ENCODE data around the gene VMP1. TPM values are rescaled to one million over a fixed set of nuclear protein-coding genes. Genes with fewer than 3 reads are reported as not detected.

The VMP1 gene
- total RNA-seq, 1 donor from 2014 or later, result 314 TPM

DNA sequence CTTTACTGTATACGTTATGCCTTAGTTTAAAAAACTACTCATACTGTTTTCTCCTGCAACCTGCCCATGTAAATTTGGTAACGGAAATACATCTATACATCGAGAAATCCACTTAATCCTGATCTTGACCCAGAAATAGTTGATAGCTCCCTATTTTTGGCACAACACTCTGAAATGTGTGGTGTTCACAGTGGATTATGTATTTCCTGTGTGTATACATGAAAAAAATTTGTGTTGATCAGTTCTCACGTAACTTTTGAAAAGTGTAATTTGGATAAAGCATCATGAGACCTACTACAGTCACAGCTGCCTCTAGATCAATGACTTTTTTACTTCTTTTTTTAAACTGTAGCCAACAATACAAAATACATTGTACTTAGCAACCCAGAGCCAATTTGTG is 90.7 kb downstream of the VMP1 start:
- no peaks in the 10 kb centered on the region for H3K4me1 ChIP-seq (ENCODE audit: insufficient read depth, low read length)
- no peak for FAIRE-seq
- H3K27ac ChIP-seq (ENCODE audit: low read depth, low read length), result no peak overlapping the region
- no peak overlapping the region for H3K4me2 ChIP-seq (ENCODE audit: low read length)
- H3K4me3 ChIP-seq (ENCODE audit: insufficient read depth, low read depth, low read length), result no peak overlapping the region
- H3K36me3 ChIP-seq (ENCODE audit: insufficient read depth, low read length), result peaks cover 2% of the 10 kb centered on the region
- no peak for DNase-seq (ENCODE audit: low read depth)
- H3K9me3 Mint-ChIP-seq (ENCODE audit: unreplicated experiment), result no peaks in the 10 kb centered on the region
- H3K79me2 ChIP-seq (ENCODE audit: insufficient read depth, low read length), result no peaks in the 10 kb centered on the region
- H3K4me1 Mint-ChIP-seq (ENCODE audit: low read depth, unreplicated experiment), result peaks cover 6% of the 10 kb centered on the region
- no peak overlapping the region for H2AFZ ChIP-seq (ENCODE audit: low read depth, low read length)
- no peaks in the 10 kb centered on the region for H3K27me3 ChIP-seq (ENCODE audit: insufficient read depth, low read length)
- no peak overlapping the region for H3K27ac Mint-ChIP-seq (ENCODE audit: unreplicated experiment)
- peaks cover 6% of the 10 kb centered on the region for H3K36me3 Mint-ChIP-seq (ENCODE audit: low read depth, unreplicated experiment)
- TF ChIP-seq EZH2 (IDR thresholded peaks at IDR 0.05; ENCODE audit: insufficient read depth, low read length), result no peak
- TF ChIP-seq, protein P1, sequence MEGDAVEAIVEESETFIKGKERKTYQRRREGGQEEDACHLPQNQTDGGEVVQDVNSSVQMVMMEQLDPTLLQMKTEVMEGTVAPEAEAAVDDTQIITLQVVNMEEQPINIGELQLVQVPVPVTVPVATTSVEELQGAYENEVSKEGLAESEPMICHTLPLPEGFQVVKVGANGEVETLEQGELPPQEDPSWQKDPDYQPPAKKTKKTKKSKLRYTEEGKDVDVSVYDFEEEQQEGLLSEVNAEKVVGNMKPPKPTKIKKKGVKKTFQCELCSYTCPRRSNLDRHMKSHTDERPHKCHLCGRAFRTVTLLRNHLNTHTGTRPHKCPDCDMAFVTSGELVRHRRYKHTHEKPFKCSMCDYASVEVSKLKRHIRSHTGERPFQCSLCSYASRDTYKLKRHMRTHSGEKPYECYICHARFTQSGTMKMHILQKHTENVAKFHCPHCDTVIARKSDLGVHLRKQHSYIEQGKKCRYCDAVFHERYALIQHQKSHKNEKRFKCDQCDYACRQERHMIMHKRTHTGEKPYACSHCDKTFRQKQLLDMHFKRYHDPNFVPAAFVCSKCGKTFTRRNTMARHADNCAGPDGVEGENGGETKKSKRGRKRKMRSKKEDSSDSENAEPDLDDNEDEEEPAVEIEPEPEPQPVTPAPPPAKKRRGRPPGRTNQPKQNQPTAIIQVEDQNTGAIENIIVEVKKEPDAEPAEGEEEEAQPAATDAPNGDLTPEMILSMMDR (IDR thresholded peaks at IDR 0.05; ENCODE audit: insufficient read depth, low read depth, low read length), result no peak
- no peaks in the 10 kb centered on the region for H3K9me3 ChIP-seq (ENCODE audit: insufficient read depth, low read depth, low read length)
- H4K20me1 ChIP-seq (ENCODE audit: insufficient read depth, low read length), result no peaks in the 10 kb centered on the region
- no peak overlapping the region for H3K9ac ChIP-seq (ENCODE audit: low read length)
- H3K4me3 Mint-ChIP-seq (ENCODE audit: unreplicated experiment), result no peak overlapping the region
- no peaks in the 10 kb centered on the region for H3K27me3 Mint-ChIP-seq (ENCODE audit: low read depth, unreplicated experiment)

DNA sequence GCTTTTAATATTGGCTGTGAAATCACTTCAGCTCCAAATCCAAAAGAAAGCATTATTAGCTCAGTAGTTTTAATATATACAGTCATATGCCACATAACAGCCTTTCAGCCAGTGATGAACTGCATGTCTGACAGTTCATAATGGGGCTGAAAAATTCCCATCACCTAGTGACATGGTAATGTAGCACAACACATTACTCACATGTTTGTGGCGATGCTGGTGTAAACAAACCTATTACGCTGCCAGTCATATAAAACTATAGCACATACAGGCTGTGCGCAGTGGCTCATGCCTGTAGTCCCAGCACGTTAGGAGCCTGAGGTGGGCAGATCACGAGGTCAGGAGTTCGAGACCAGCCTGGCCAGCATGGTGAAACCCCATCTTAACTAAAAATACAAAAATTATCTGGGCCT is 93.1 kb downstream of the VMP1 start:
- Histone ChIP-seq H2AFZ (ENCODE audit: low read depth, low read length) (no peak overlapping the region), H3K27ac (ENCODE audit: low read depth, low read length) (no peak overlapping the region), H3K4me2 (ENCODE audit: low read length) (no peak overlapping the region), H3K4me1 (ENCODE audit: insufficient read depth, low read length) (peaks cover 7% of the 10 kb centered on the region), H3K9me3 (ENCODE audit: insufficient read depth, low read depth, low read length) (no peaks in the 10 kb centered on the region), H3K79me2 (ENCODE audit: insufficient read depth, low read length) (peaks cover 3% of the 10 kb centered on the region), H4K20me1 (ENCODE audit: insufficient read depth, low read length) (no peaks in the 10 kb centered on the region), H3K27me3 (ENCODE audit: insufficient read depth, low read length) (no peaks in the 10 kb centered on the region), H3K9ac (ENCODE audit: low read length) (no peak overlapping the region), H3K36me3 (ENCODE audit: insufficient read depth, low read length) (no peaks in the 10 kb centered on the region), H3K4me3 (ENCODE audit: insufficient read depth, low read depth, low read length) (no peak overlapping the region)
- no peak for FAIRE-seq
- no peak overlapping the region for H3K27ac Mint-ChIP-seq (ENCODE audit: unreplicated experiment)
- peaks cover 6% of the 10 kb centered on the region for H3K36me3 Mint-ChIP-seq (ENCODE audit: low read depth, unreplicated experiment)
- H3K27me3 Mint-ChIP-seq (ENCODE audit: low read depth, unreplicated experiment), result no peaks in the 10 kb centered on the region
- no peaks in the 10 kb centered on the region for H3K9me3 Mint-ChIP-seq (ENCODE audit: unreplicated experiment)
- TF ChIP-seq, protein P1 (IDR thresholded peaks at IDR 0.05; ENCODE audit: insufficient read depth, low read depth, low read length), result no peak
- no peak for TF ChIP-seq EZH2 (IDR thresholded peaks at IDR 0.05; ENCODE audit: insufficient read depth, low read length)
- no peak for DNase-seq (ENCODE audit: low read depth)
- H3K4me3 Mint-ChIP-seq (ENCODE audit: unreplicated experiment), result no peak overlapping the region
- peaks cover 6% of the 10 kb centered on the region for H3K4me1 Mint-ChIP-seq (ENCODE audit: low read depth, unreplicated experiment)

DNA sequence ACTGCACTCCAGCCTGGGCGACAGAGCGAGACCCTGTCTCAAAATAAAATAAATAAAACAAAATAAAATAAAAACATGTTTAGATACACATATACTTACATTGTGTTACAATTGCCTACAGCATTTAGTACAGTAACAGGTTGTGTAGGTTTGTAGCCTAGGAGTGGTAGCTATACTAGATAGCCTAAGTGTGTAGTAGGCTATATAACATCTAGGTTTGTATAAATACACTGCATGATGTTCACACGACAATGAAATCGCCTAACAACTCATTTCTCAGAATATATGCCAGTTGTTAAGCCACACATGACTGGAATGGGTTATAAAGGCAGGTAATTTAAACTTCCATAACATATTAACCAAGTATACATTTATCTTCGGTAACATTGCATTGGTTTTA is 94.7 kb downstream of the VMP1 start:
- no peak overlapping the region for H3K9ac ChIP-seq (ENCODE audit: low read length)
- H3K4me2 ChIP-seq (ENCODE audit: low read length), result no peak overlapping the region
- no peak overlapping the region for H3K27ac Mint-ChIP-seq (ENCODE audit: unreplicated experiment)
- DNase-seq (ENCODE audit: low read depth) (no peak), FAIRE-seq (no peak)
- H3K4me3 Mint-ChIP-seq (ENCODE audit: unreplicated experiment), result no peak overlapping the region
- no peak overlapping the region for H3K4me3 ChIP-seq (ENCODE audit: insufficient read depth, low read depth, low read length)
- peaks cover 7% of the 10 kb centered on the region for H3K4me1 ChIP-seq (ENCODE audit: insufficient read depth, low read length)
- no peaks in the 10 kb centered on the region for H3K9me3 ChIP-seq (ENCODE audit: insufficient read depth, low read depth, low read length)
- H2AFZ ChIP-seq (ENCODE audit: low read depth, low read length), result no peak overlapping the region
- H3K27ac ChIP-seq (ENCODE audit: low read depth, low read length), result no peak overlapping the region
- H3K4me1 Mint-ChIP-seq (ENCODE audit: low read depth, unreplicated experiment), result no peaks in the 10 kb centered on the region
- H4K20me1 ChIP-seq (ENCODE audit: insufficient read depth, low read length), result no peaks in the 10 kb centered on the region
- H3K36me3 Mint-ChIP-seq (ENCODE audit: low read depth, unreplicated experiment), result peaks cover 6% of the 10 kb centered on the region
- H3K9me3 Mint-ChIP-seq (ENCODE audit: unreplicated experiment), result no peaks in the 10 kb centered on the region
- H3K79me2 ChIP-seq (ENCODE audit: insufficient read depth, low read length), result peaks cover 13% of the 10 kb centered on the region
- no peak for TF ChIP-seq EZH2 (IDR thresholded peaks at IDR 0.05; ENCODE audit: insufficient read depth, low read length)
- TF ChIP-seq, protein P1 (IDR thresholded peaks at IDR 0.05; ENCODE audit: insufficient read depth, low read depth, low read length), result no peak
- no peaks in the 10 kb centered on the region for H3K27me3 Mint-ChIP-seq (ENCODE audit: low read depth, unreplicated experiment)
- no peaks in the 10 kb centered on the region for H3K27me3 ChIP-seq (ENCODE audit: insufficient read depth, low read length)
- H3K36me3 ChIP-seq (ENCODE audit: insufficient read depth, low read length), result no peaks in the 10 kb centered on the region
